Neutrophil (primary cell): Measurements from ENCODE around the gene MAGEB17.
"Not testable (repeated sequence)": the region's sequence is repeated elsewhere in the genome, so short reads cannot be mapped to it uniquely, and the experiment has no call there.

Experiments
- H3K27ac ChIP-seq: fragments of 200-600 bp; sonication (generic); 2 replicates; pipeline ENCODE4 v1.5.1; 2016; ENCODE audit warnings: mild to moderate bottlenecking, moderate library complexity
- H3K27me3 ChIP-seq: fragments of 200-600 bp; sonication (generic); 2 replicates; pipeline ENCODE4 v1.6.0; 2016; ENCODE audit warnings: mild to moderate bottlenecking
- H3K36me3 ChIP-seq: fragments of 200-600 bp; sonication (generic); 2 replicates; pipeline ENCODE4 v1.5.1; 2017
- H3K4me1 ChIP-seq, 2 experiments: fragments of 200-600 bp in 1 of 2; sonication (generic) in 1 of 2; 1 replicate in 1 of 2; 2 replicates in 1 of 2; pipeline versions ENCODE4 v1.5.1 to v1.6.1; 2013 to 2016; ENCODE audit warnings: low read depth in 1 of 2, low read length in 1 of 2, mild to moderate bottlenecking in 1 of 2, moderate library complexity in 1 of 2; ENCODE audit not compliant: control insufficient read depth in 1 of 2, insufficient read depth in 1 of 2
- H3K4me3 ChIP-seq, 2 experiments: fragments of 200-600 bp in 1 of 2; sonication (generic) in 1 of 2; 1 replicate in 1 of 2; 2 replicates in 1 of 2; pipeline ENCODE4 v1.5.1; 2013 to 2016; ENCODE audit warnings: low read depth in 1 of 2, low read length in 1 of 2, mild to moderate bottlenecking in 1 of 2, moderate library complexity in 1 of 2
- H3K9me3 ChIP-seq: fragments of 200-600 bp; sonication (generic); 2 replicates; pipeline ENCODE4 v1.5.1; 2016
- TF ChIP-seq, protein P1 (sequence below): fragments of 200-600 bp; sonication (generic); IDR thresholded peaks from 2 replicates; pipeline ENCODE4 v1.5.1; 2016; ENCODE audit warnings: antibody characterized with exemption

Gene MAGEB17

DNA sequence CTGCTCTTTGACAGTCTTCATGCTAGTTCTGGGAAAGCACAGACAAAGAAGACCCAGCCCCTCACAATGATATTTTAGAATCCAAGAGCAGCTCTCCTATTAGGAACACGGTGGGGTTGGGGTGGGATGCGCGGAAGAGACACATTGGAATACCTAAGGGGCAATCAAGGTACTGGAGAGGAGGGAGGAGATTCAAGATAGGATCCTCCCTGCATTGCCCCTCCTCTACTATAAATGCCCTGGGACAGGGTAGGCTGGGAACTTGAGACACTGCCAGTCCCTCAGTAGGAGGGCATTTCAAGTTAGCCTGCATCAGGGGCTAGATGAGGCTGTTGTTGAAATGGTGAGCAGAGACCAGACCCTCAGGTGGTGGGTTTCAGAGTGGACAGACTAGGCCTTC is 5.1 kb downstream of the MAGEB17 start:
- Histone ChIP-seq H3K27me3 (no peaks in the 10 kb centered on the region), H3K36me3 (no peaks in the 10 kb centered on the region), H3K4me1 (no peaks in the 10 kb centered on the region), H3K4me3 (no peak overlapping the region), H3K27ac (no peak overlapping the region), H3K9me3 (no peaks in the 10 kb centered on the region)
- TF ChIP-seq, protein P1, sequence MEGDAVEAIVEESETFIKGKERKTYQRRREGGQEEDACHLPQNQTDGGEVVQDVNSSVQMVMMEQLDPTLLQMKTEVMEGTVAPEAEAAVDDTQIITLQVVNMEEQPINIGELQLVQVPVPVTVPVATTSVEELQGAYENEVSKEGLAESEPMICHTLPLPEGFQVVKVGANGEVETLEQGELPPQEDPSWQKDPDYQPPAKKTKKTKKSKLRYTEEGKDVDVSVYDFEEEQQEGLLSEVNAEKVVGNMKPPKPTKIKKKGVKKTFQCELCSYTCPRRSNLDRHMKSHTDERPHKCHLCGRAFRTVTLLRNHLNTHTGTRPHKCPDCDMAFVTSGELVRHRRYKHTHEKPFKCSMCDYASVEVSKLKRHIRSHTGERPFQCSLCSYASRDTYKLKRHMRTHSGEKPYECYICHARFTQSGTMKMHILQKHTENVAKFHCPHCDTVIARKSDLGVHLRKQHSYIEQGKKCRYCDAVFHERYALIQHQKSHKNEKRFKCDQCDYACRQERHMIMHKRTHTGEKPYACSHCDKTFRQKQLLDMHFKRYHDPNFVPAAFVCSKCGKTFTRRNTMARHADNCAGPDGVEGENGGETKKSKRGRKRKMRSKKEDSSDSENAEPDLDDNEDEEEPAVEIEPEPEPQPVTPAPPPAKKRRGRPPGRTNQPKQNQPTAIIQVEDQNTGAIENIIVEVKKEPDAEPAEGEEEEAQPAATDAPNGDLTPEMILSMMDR = no peak

DNA sequence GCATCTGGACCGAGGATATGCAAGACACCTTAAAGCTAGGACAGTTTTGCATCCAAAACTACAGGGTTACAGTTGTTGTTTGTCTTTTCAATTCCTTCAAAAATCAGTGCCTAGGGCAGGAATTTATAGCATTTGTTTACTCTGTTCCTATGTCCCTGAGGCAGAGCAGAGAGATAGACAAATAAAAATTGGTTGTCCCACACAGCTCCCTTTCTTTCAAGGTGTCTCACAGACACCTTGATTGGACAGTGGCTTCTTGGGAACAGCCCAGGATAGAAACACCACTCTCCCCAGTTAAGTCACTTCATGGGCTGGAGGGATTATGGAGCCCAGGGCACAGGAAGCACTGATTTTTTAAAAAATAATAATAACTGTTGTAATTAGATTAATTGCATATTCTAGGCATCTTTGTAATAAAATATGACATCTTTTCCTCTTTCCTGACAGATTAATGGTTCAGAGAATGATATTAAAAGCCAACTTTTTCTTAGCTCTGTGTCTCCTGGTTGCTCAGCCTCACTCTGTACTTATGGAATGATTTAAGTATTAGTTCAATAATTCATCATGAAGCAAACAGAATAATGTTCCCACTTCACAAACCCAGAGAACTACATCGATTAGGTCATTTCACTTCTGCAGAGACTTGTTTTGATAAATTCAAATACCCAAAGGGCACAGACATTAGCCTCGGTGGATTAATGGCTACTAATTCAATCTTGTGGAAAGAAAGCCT is 8.2 kb downstream of the MAGEB17 start:
- TF ChIP-seq, protein P1 = no peak
- H3K36me3 ChIP-seq = no peaks in the 10 kb centered on the region
- H3K9me3 ChIP-seq = no peaks in the 10 kb centered on the region
- H3K27ac ChIP-seq = no peak overlapping the region
- no peaks in the 10 kb centered on the region for H3K4me1 ChIP-seq
- no peak overlapping the region for H3K4me3 ChIP-seq
- H3K27me3 ChIP-seq = no peaks in the 10 kb centered on the region

DNA sequence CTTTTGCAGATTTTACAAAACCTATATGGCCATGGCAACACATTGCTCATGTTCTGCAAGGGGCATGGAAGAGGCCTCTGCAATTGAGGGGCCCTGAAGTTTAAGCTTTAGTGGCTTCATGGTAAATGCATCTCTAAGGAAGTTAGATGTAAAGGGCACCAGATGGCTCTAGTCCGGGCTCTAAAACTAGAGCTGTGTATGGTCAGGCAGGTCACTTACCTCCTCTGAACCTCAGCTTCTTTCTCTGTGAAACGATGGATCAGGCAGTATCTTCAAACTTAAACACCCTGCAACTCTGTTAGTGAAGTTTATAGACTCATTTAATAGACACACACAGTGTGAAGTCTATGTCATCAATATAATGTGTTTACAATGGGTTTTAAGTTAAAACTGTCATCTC is 10.0 kb downstream of the MAGEB17 start:
- Histone ChIP-seq H3K4me1 (no peaks in the 10 kb centered on the region), H3K4me3 (no peak overlapping the region), H3K36me3 (no peaks in the 10 kb centered on the region), H3K27ac (no peak overlapping the region), H3K9me3 (no peaks in the 10 kb centered on the region), H3K27me3 (no peaks in the 10 kb centered on the region)
- TF ChIP-seq, protein P1 = no peak

DNA sequence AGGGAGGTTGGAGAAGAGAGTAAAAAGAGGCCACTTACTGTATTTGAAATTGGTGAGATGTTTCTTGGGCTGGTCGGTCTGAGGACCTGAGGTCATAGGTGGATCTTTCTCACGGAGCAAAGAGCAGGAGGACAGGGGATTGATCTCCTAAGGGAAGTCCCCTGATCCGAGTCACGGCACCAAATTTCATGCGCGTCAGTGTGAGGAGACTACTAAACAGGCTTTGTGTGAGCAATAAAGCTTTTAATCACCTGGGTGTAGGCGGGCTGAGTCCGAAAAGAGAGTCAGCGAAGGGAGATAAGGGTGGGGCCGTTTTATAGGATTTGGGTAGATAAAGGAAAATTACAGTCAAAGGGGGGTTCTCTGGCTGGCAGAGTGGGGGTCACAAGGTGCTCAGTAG is 16.6 kb downstream of the MAGEB17 start:
- H3K27me3 ChIP-seq, H3K27ac ChIP-seq, H3K9me3 ChIP-seq, H3K4me3 ChIP-seq, H3K36me3 ChIP-seq, H3K4me1 ChIP-seq: not testable (repeated sequence)

DNA sequence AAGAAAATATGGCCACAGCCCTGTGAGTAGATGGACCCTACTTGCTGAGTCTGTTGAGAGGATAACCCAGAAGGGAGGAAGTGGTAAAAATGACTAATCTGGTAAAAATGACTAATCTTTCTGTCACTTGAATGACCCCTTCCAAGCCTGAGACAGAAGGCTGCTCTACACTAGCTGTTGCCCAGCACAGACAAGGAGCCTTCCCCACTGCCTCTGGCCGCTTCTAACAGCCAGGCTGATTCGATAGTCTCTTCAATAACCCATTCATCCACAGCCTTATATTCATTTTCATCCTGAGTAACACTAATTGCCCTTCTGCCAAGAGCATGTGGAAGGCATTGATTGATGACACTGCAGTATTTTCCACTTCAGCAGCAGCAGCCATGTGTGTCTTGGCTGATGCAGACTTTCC is 18.4 kb downstream of the MAGEB17 start:
- TF ChIP-seq, protein P1 = no peak
- Histone ChIP-seq H3K27me3 (no peaks in the 10 kb centered on the region), H3K4me3 (no peak overlapping the region), H3K27ac (no peak overlapping the region), H3K36me3 (no peaks in the 10 kb centered on the region), H3K4me1 (no peaks in the 10 kb centered on the region), H3K9me3 (no peaks in the 10 kb centered on the region)

DNA sequence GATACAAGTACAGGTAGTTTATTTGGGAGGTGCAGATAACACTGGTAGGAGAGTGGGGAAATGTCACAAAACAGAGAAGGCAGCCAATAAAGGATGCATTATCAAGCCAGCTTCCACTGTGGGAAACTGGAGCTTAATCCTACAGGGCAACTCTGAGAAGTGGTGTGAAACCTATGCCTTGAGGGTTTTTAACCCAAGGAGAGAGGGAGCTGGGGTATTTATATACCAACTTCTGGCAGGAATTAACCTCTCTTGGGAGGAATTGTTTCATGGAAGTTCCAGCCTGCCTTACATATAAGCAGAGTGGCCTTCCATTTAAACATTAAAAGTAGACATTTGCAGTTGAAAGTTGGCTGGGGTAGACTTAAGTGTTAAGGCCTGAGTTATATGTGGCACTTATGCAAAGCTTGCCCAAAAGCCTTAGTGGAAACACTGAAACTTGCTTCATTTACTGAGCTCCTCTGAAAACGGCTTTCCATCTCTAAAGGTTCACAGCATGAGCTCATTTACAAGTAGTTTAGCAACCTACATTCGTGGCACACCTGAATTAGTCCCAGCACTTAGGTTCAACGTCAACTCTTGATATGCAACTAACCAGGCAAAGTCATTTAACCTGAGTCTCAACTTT is 19.2 kb downstream of the MAGEB17 start:
- Histone ChIP-seq H3K4me3 (no peak overlapping the region), H3K4me1 (no peaks in the 10 kb centered on the region), H3K9me3 (no peaks in the 10 kb centered on the region), H3K27me3 (no peaks in the 10 kb centered on the region), H3K36me3 (no peaks in the 10 kb centered on the region), H3K27ac (no peak overlapping the region)
- TF ChIP-seq, protein P1 = no peak
